Kidney capillary endothelial cell (primary cell): Measurements from ENCODE around the gene DNMT3A.

Experiments
- DNase-seq: peaks from one replicate; pipeline ENCODE4 v3.0.0-alpha.2; 2018; ENCODE audit warnings: low spot score

The DNMT3A gene

GRCh38 chr2:25341753-25342371 lies at the start of gene DNMT3A:
TSS of gene DNMT3A (minus strand) at chr2:25341925. CDS start at chr2:25313984, 27,941 bp downstream.
- DNase-seq: no peak

GRCh38 chr2:25389161-25389560 lies 47.4 kb upstream of the DNMT3A start:
- no peak for DNase-seq

GRCh38 chr2:25388491-25388890 lies 46.8 kb upstream of the DNMT3A start:
- no peak for DNase-seq

DNA sequence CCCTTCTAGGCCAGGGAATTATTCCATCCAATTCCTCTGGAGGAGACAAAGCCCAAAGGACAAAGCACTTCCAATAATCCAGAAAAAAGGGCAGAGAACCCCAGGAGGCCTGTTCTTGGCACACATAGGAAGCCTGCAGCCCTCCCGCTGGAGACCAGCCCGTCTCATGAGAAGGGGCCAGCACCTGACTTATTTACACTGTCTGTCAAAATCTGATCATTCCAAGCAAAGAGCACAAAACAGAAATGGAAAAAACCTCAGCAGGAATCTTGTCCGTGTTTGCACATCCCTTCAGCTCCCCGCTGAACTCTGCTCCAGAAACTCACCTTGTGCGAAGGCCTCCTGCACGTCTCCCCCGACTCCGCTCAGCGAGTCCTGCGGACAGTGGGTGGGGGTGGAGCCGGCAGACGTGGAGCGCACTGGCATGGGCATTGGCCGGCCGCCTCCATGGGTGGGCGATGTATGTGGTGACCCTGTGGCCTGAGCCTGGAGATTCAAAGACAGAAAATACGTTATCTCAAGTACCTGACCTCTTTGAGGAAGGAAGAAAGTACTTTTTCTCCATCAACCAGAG lies 46.2 kb upstream of the DNMT3A start:
- DNase-seq: no peak

DNA sequence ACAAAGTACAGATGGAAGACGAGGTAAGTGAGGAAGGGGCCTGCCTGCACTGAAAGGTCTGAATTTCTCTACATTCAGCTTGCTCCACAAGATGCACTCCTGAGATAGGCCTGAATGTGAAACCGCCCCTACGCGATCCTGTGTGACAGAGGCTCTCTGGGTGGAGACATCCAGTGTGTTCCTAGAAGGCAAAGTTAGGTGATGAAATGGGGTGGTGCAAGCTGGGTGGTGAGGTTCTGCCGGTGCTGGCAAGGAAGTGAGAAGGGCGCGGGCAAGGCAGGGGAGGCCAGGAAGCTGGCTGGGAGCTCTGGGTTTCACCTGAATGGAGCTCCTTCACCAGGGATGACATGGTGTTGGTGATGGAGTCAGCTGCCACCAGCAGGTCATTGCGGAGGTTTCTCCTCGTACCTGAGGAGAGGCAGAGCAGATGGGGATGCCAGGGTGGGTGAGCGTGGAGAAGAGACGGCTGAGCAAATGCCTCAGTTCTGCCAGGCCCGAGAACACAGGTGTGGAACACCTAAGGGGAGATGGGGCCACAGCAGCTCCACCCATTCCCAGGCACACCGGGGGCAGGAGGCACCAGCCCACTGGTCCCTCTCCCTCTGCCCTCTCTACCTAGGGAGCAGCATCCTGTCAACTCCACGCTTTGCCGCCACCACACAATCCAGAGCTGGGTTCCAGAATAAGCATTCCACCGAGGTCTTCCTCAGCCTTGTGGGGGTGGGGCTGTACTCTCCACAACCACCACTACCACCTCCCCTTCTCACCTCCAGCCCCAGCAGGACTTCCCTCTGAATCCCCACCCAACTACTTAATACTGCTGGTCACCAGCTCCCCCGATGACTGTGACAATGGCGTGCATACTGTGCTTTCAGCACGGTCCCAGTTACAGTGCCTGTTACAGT lies 45.5 kb upstream of the DNMT3A start:
- no peak for DNase-seq

GRCh38 chr2:25385910-25386309 lies 44.2 kb upstream of the DNMT3A start:
- DNase-seq: no peak

DNA sequence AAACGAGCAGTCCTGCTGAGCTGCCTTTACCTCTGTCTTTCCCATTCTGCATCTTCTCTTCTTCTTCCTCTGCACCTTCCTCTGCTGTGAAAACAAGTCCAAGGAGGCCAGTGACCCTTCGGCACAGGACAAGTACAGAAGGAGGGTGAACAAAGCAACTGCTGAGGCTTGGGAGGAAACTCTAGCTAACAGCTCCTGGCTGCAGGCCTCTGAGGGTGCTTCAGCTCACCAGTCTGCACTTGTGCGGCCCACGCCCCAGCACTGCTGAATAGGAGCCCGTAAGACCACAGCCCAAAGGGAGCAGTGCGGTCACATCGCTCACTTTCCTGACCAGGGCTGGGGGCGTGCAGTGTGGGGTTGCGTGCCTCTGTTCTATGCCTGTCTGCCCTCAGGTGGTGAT lies 42.1 kb upstream of the DNMT3A start:
- no peak for DNase-seq

- DNase-seq: no peak
Observed at GRCh38 chr2:25381502-25381901, 39.8 kb upstream of the DNMT3A start.

DNA sequence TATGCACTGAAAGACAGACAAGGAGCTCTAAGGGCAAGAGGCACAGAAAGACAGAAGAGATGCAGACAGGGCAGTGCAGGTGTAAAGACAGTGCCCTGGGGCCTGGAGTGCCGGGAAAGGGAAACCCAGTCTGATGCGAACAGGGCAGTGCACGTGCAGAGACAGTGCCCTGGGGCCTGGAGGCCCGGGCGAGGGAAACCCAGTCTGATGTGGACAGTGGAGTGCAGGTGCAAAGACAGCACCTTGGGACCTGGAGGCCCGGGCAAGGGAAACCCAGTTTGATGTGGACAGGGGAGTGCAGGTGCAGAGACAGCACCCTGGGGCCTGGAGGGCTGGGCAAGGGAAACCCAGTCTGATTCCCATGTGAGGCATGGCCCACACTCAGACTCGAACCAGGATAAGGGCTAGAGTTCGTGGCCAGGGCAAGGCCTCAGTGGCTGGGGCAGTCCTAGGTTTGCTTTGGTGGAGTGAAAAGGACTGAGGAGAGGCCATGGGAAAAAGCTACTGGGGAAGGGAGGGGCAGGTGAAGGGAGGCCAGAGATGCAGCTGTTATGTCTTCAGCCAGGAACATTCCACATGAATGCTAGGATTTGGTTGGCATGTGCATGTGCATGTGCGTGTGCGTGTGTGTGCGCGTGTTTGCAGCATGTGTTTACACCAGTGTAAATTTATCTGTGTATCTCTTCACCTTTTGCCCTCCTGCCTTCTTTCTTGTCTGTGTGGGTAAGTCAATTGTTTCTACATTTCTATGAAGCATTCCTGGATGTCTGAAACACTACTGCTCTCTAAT lies 39.1 kb upstream of the DNMT3A start:
- no peak for DNase-seq

DNA sequence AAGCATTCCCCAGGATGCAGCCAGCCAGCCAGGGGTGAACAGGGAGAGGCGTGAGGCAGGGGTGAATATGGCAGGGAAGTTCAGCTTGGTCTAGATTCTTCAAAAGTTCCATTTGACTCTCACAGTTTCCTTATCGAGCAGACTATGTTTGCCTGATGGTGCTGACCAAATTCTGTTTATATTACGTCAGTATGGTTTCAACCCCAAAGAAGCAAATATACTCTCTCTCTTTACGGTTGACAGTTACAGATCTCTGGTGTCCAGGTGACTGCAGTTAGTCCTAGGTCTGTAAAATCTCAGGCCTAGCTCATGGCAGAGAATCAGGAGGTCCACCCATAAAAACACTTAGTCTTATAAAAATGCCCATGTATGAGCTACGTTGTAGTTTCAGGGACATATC lies 38.3 kb upstream of the DNMT3A start:
- no peak for DNase-seq

GRCh38 chr2:25379535-25379934 lies 37.8 kb upstream of the DNMT3A start:
- DNase-seq: no peak

DNA sequence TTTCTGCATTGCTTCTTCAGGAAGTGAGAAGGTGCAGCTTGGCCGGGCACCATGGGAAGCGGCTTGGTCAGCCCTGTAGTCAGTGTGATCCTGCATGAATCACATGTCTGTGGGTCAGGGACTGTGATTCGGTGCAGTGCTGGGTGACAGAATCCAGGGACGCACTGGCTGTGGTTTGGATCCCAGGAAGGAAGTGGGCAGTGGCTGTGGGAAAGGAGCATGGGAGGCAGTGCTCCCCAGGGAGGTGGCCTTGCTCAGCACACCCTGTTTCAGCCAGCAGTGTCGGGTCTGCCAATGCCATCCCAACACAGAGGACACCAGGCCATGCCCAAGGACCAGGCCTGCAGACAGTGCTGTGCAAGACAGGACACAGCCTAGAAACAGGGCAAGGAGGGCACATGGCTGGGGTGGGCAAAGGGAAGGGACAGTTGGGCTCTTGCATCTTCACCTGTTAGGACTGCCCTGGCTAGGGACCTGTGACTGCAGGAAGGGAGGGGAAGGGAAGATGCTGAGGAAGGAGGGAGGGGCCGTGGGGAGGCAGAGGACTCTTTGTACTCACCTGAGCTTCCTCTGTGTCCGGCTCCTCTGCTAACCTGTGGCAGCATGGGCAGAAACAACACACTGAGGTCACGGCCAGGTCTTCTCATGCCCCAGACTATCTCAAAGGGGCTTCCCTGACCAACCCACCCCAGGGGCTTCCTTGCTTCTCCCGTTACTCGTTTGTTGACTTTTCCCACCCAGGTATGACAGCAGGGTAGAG lies 37.2 kb upstream of the DNMT3A start:
- DNase-seq: peak; percentile 20

DNA sequence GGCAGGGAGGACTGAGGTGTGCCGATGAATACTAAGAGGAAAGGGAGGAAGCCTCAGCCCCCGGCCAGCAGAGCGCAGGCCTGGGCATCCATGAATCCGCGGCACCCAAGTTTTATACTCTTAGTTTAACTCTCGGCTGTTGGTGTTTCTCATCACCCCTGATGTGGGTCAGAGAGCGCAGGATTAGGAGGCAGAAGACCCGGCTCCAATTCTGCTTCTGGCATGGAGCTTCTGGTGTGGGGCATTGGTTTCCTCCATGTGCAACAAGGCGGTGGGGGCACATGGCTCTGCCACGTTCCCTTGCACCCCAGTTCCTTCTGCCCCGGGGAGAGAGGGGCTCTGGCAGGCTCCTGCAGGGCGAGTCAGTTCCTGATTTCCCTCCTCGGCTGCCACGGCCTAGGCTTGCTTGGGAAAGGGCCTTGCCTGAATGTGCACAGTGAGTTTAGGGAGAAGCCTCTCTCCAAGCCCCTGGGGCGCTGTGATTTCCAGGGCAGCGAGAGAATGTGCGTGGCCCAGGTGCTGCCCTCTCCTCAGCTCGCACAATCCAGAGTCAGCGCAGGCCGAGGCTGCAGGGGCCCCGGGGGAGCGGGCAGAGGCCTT lies 36.2 kb upstream of the DNMT3A start:
- DNase-seq: no peak

GRCh38 chr2:25376750-25377621 lies 35.3 kb upstream of the DNMT3A start:
- DNase-seq: peak; percentile 84

GRCh38 chr2:25375989-25376545 lies 34.3 kb upstream of the DNMT3A start:
- DNase-seq: no peak

- DNase-seq: no peak
Observed at GRCh38 chr2:25375371-25375988, 33.8 kb upstream of the DNMT3A start.

DNA sequence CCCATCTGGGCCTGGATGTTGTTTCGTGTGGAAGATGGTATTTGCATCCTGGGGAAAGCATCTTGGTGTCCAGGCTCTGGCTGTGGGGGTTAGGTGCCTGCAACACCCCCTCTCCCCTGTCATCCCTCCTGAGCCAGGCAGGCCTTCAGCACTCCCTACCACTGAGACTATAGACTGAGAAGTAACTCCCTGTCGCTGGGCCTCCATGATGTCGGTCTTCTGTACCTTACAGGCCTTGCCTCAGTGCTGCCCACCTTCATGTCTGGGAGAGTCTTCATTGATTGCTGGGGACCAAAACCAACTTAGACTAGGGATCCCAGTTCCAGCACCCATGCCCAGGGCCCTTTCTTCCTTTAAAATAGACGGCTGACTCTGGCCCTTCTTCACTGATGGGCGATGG lies 33.1 kb upstream of the DNMT3A start:
- no peak for DNase-seq

- DNase-seq: no peak
Observed at GRCh38 chr2:25374411-25374810, 32.7 kb upstream of the DNMT3A start.

- no peak for DNase-seq
Observed at GRCh38 chr2:25373269-25373981, 31.7 kb upstream of the DNMT3A start.
